Activated naive CD8-positive, alpha-beta T cell (primary cell): ENCODE data around the gene MTREX.

Experiments used
- H3K27ac Mint-ChIP-seq: one replicate; pipeline ENCODE4 v1.8.0; 2021; ENCODE audit warnings: mixed read lengths
- H3K27me3 Mint-ChIP-seq: one replicate; pipeline ENCODE4 v1.8.0; 2021; ENCODE audit warnings: mixed read lengths
- H3K36me3 Mint-ChIP-seq: one replicate; pipeline ENCODE4 v1.8.0; 2021; ENCODE audit warnings: mixed read lengths
- H3K4me1 Mint-ChIP-seq: one replicate; pipeline ENCODE4 v1.8.0; 2021; ENCODE audit warnings: low read depth, mixed read lengths
- H3K4me3 Mint-ChIP-seq: one replicate; pipeline ENCODE4 v1.8.0; 2021; ENCODE audit warnings: mild to moderate bottlenecking, mixed read lengths
- H3K9me3 Mint-ChIP-seq: one replicate; pipeline ENCODE4 v1.8.0; 2021; ENCODE audit warnings: low read depth, mixed read lengths

Gene MTREX

DNA sequence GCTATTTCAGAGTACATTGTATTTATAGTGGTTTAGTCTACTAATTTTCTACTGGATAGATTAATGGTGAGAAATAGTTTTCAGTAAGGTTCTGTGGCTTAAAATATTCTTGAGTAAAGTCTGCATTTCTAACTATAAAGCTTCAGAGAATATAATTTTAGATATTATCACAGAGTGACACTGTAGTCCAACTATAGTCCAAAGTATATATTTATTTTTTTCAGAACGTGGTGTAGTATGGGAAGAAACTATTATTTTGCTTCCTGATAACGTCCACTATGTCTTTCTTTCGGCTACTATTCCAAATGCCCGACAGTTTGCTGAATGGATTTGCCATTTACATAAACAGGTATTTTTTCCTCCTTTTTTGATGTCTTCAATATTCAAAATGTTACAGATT, 35.3 kb downstream of the MTREX start:
- H3K36me3 Mint-ChIP-seq, result peaks cover 11% of the 10 kb centered on the region
- H3K4me3 Mint-ChIP-seq, result no peak overlapping the region
- H3K4me1 Mint-ChIP-seq, result peaks cover 13% of the 10 kb centered on the region
- H3K27ac Mint-ChIP-seq, result peak overlapping the region; percentile 42
- H3K27me3 Mint-ChIP-seq, result no peaks in the 10 kb centered on the region
- H3K9me3 Mint-ChIP-seq, result no peaks in the 10 kb centered on the region

DNA sequence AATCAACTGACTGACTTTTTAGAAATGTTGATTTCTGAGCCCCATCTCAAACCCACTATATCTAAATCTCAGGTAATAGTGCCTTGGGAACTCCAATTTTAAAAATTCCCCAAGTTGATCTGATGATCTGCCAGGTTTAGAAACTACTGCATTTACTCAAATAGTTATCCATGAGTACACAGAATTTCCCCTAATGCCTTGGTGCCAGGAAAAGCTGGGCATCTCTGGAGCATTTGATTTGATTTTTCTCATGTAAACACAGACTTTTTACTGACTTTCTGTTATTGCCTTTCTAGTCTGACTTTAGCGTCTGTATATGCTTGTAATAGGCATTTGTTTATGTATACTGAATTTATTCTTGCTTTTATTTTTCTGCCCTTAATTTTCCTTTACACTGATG, 35.8 kb downstream of the MTREX start:
- H3K27me3 Mint-ChIP-seq, result no peaks in the 10 kb centered on the region
- peaks cover 8% of the 10 kb centered on the region for H3K4me1 Mint-ChIP-seq
- no peaks in the 10 kb centered on the region for H3K9me3 Mint-ChIP-seq
- peaks cover 12% of the 10 kb centered on the region for H3K36me3 Mint-ChIP-seq
- H3K27ac Mint-ChIP-seq, result no peak overlapping the region
- H3K4me3 Mint-ChIP-seq, result no peak overlapping the region

DNA sequence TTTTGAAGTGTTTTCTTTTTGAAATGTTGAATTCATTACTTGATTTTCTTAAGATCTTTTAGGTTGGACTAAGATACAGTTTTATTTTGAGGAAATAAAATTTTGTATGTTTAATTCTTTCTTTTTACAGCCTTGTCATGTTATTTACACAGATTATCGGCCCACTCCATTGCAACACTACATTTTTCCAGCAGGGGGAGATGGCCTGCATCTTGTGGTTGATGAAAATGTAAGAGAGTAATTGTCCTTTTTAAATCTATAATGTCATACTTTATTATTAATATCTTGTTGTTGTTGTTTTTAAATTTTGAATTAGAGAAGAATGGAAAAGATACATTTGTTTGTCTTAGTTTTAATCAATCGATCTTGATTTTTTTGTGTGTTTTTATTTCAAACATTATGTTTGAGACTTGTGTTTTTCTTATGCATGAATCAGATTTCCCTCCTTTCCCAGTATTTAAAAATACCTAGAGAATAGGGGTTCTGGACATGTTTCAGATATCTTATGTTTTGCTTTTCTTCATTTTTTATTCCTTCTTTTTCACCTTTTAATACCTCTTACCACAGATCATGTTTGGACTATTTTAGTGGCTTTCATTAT, 36.7 kb downstream of the MTREX start:
- H3K4me1 Mint-ChIP-seq, result no peaks in the 10 kb centered on the region
- H3K9me3 Mint-ChIP-seq, result no peaks in the 10 kb centered on the region
- no peaks in the 10 kb centered on the region for H3K27me3 Mint-ChIP-seq
- no peak overlapping the region for H3K4me3 Mint-ChIP-seq
- H3K27ac Mint-ChIP-seq, result peak overlapping the region; percentile 58
- peaks cover 12% of the 10 kb centered on the region for H3K36me3 Mint-ChIP-seq

DNA sequence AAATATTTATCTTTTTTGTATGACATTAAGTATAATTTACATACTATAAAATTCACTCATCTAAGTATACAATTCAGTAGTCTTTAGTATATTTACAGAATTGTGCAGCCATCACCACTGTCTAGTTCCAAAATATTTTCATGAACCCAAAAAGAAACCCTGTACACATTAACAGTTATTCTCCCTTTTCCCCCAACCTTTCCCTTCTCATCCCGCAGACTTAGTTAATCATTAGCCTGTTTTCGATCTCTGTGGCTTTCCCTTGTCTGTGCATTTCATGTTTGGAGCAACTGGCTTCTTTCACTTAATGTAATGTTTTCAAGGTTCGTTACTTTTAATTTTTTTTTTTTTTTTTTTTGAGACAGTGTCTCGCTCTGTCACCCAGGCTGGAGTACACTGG, 37.5 kb downstream of the MTREX start:
- no peak overlapping the region for H3K4me3 Mint-ChIP-seq
- peaks cover 15% of the 10 kb centered on the region for H3K36me3 Mint-ChIP-seq
- H3K27ac Mint-ChIP-seq, result no peak overlapping the region
- H3K9me3 Mint-ChIP-seq, result no peaks in the 10 kb centered on the region
- no peaks in the 10 kb centered on the region for H3K27me3 Mint-ChIP-seq
- no peaks in the 10 kb centered on the region for H3K4me1 Mint-ChIP-seq

DNA sequence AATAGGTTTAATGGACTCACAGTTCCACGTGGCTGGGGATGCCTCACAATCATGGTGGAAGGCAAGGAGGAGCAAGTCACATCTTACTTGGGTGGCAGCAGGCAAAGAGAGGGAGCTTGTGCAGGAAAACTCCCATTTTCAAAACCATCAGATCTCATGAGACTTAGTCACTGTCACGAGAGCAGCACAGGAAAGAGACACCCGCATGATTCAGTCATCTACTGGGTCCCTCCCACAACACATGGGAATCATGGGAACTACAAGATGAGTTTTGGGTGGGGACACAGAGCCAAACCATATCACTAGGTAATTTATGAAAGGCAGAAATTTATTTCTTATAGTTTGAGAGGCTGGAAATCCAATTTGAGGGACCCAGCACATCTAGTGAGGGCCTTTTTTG, 40.0 kb downstream of the MTREX start:
- Mint-ChIP-seq H3K27me3 (no peaks in the 10 kb centered on the region), H3K9me3 (no peaks in the 10 kb centered on the region), H3K27ac (peak overlapping the region; percentile 16), H3K4me3 (no peak overlapping the region), H3K36me3 (peaks cover 20% of the 10 kb centered on the region), H3K4me1 (no peaks in the 10 kb centered on the region)

DNA sequence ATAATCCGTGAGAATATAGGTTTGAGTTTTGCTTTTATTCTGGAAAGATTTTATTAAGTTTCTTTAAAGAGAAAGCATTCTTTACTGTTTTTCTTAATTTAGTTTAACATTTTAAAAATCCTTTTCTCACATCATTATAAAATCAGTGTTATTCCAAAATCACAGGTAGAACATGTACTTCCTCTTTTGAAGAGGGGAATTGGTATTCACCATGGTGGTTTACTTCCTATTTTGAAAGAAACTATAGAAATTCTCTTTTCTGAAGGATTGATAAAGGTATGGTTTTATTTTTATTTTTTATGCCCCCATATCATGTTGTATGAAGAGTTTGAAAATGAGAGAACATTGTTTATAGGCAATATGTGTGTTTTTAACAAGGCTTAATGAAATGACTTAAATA, 43.0 kb downstream of the MTREX start:
- Mint-ChIP-seq H3K36me3 (peaks cover 31% of the 10 kb centered on the region), H3K9me3 (no peaks in the 10 kb centered on the region), H3K4me1 (no peaks in the 10 kb centered on the region), H3K27ac (no peak overlapping the region), H3K4me3 (no peak overlapping the region), H3K27me3 (no peaks in the 10 kb centered on the region)

DNA sequence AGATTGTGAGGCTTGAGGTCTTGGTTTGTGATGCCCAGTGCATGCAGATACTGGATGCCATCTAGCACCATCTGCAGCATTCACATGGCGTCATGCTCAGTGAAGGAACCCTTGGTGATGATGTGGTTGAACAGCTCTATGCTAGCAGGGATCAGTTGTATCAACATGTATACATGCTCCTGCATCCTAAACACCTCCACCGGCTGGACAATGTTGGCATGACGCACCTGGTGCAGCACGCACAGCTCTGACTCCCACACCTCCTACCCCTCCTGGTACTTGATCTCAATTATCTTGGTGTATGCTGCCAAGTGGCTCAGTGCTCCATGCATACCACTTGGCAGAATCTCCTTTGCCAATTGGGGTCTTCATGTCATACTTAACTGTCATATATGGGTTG, 49.1 kb downstream of the MTREX start:
- peaks cover 38% of the 10 kb centered on the region for H3K36me3 Mint-ChIP-seq
- H3K27ac Mint-ChIP-seq, result no peak overlapping the region
- no peak overlapping the region for H3K4me3 Mint-ChIP-seq
- H3K9me3 Mint-ChIP-seq, result no peaks in the 10 kb centered on the region
- H3K27me3 Mint-ChIP-seq, result no peaks in the 10 kb centered on the region
- no peaks in the 10 kb centered on the region for H3K4me1 Mint-ChIP-seq

DNA sequence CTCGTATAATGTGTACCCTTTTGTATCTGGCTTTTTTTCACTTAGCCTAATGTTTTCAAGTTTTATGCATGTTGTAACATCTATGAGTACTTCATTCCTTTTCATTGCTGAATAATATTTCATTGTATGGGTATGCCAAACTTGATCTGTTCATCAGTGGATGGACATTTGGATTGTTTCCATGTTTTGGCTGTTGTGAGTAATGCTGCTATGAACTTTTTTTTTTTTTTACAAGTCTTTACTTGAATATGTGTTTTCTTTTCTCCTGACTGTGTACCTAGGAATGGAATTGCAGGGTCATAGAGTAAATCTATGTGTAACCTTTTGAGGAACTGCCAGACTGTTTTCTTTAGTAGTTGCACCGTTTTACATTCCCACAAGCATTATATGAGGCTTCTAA, 52.4 kb downstream of the MTREX start:
- Mint-ChIP-seq H3K27me3 (no peaks in the 10 kb centered on the region), H3K36me3 (peaks cover 30% of the 10 kb centered on the region), H3K9me3 (no peaks in the 10 kb centered on the region), H3K27ac (peak overlapping the region; percentile 30), H3K4me3 (no peak overlapping the region), H3K4me1 (peaks cover 7% of the 10 kb centered on the region)

DNA sequence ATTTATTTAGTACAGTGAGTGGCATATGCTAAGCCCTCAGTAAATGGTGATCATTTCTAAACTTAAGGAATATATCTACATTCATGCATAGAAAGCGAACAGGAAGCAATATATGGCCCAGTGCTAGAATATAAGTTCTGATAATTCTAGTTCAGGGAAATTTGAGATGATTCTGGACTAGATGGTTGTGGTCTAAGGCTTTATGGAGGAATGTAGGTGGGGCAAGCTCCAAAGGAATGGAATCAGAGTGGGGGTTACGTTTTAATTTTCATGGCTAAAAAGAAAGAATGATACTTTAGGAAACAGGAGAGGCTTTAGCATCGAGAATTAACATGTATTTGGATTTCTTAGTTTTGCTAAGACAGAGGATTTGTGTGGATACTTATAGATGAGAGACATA, 56.1 kb downstream of the MTREX start:
- Mint-ChIP-seq H3K9me3 (no peaks in the 10 kb centered on the region), H3K27me3 (no peaks in the 10 kb centered on the region), H3K36me3 (peaks cover 26% of the 10 kb centered on the region), H3K27ac (peak overlapping the region; percentile 8), H3K4me1 (peaks cover 7% of the 10 kb centered on the region), H3K4me3 (no peak overlapping the region)

DNA sequence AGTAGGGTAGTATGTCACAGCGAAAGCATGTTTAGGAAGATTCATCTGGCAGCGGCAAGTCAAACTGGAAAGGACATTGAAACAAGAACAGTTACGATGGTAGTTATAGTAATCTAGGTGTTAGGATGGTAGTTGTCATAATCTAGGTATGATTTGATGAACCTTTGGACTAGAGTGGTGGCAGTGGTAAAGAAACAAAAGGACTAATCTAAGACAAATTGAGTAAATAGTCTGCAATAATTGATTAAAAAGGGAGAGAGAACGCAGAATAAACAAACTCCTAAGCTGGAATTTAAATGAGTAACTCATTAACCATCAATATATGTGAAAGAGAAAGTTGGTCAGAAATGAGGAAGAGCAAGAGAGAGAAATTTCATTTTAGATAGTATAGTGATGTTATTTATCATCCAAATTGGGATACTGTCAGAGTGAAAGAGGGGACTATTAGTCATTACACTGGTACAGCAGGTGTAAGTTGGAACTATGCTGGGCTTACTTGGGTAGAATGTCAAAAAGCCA, 56.8 kb downstream of the MTREX start:
- Mint-ChIP-seq H3K9me3 (no peaks in the 10 kb centered on the region), H3K27me3 (no peaks in the 10 kb centered on the region), H3K4me3 (no peak overlapping the region), H3K4me1 (peaks cover 7% of the 10 kb centered on the region), H3K27ac (peak overlapping the region; percentile 55), H3K36me3 (peaks cover 25% of the 10 kb centered on the region)

DNA sequence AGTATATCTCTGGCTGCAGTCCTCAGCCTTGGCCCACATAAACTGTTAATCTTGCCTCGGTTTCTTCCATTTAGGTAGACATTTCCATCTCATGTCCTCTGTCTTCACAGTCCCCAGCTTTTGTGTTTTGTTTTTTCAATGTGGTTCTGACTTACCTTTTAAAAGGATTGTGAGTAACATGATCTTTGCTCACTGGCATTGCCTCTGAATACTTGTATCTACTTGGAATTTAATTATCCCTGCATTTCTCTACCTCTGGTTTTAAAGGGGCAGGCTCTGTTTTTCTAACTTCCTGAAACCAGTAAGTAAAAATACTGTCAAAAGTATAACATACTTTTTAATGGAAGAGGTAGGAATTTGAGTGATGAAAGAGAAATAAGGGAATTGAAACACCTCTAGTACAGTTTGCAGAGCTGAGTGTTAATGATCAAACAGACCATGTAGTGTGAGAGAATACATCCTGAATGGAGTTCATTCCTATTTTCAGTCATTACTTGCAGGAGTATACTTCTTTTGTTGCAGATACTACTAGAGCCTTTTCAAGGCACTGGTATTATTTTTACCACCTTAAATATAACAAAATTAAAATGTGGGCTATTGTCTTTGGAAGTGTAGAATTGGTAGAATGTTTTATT, 62.6 kb downstream of the MTREX start:
- peaks cover 40% of the 10 kb centered on the region for H3K36me3 Mint-ChIP-seq
- no peaks in the 10 kb centered on the region for H3K27me3 Mint-ChIP-seq
- no peaks in the 10 kb centered on the region for H3K4me1 Mint-ChIP-seq
- no peak overlapping the region for H3K4me3 Mint-ChIP-seq
- H3K27ac Mint-ChIP-seq, result no peak overlapping the region
- peaks cover 8% of the 10 kb centered on the region for H3K9me3 Mint-ChIP-seq

DNA sequence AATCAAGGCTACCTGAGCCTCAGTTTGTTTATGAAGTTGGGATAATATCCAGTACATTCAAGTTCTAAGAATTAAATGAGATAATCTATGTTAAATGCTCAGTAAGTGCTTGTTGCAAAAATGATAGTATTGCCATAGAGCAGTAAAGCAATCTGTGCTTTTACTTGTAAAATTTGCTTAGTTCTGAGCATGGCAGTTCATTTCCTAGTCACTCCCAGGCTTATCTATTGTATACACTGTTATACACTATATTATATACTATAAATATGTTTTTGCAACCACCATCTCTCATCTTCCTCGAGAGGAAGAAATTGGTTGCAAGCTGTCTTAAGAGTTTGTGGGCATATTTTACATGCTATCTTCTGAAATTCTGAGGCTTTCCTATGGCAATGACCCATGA, 63.4 kb downstream of the MTREX start:
- H3K27me3 Mint-ChIP-seq, result no peaks in the 10 kb centered on the region
- no peak overlapping the region for H3K4me3 Mint-ChIP-seq
- no peak overlapping the region for H3K27ac Mint-ChIP-seq
- peaks cover 44% of the 10 kb centered on the region for H3K36me3 Mint-ChIP-seq
- peaks cover 8% of the 10 kb centered on the region for H3K9me3 Mint-ChIP-seq
- no peaks in the 10 kb centered on the region for H3K4me1 Mint-ChIP-seq

DNA sequence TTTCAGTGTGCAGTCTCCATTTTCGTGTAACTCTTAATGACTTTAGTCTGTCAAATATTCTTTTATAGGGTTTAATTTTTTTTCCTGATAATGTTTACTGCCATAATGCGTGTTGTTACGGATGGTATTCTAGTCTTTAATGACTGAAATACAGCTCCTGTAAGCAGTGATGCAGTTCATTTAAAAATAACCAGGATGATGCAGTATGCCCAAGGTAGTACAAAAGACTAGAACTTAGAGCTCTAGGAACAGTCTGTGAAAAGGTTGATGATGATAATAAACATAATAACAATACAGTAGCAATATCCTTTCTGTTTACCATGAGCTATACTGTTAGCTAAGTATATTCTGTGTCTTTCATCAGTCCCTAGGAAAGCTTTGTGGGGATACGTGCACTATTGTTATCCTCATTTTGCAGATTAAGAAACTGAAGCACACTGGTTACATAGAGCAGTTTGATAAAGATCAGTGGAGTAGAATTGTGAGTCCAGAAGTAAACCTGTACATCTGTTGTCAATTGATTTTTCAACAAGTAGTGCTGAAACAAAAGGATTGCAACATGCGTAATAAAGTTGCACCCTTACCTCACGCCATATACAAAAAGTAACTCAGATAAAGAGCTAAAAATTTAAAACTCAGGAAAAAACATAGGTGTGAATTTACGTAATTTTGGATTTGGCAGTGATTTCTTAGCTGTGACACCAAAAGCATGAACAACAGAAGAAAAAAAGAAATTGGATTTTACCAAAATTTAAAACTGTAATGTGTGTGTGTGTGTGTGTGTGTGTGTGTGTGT, 64.5 kb downstream of the MTREX start:
- no peaks in the 10 kb centered on the region for H3K4me1 Mint-ChIP-seq
- peaks cover 41% of the 10 kb centered on the region for H3K36me3 Mint-ChIP-seq
- no peak overlapping the region for H3K27ac Mint-ChIP-seq
- H3K4me3 Mint-ChIP-seq, result no peak overlapping the region
- H3K9me3 Mint-ChIP-seq, result peaks cover 8% of the 10 kb centered on the region
- no peaks in the 10 kb centered on the region for H3K27me3 Mint-ChIP-seq

DNA sequence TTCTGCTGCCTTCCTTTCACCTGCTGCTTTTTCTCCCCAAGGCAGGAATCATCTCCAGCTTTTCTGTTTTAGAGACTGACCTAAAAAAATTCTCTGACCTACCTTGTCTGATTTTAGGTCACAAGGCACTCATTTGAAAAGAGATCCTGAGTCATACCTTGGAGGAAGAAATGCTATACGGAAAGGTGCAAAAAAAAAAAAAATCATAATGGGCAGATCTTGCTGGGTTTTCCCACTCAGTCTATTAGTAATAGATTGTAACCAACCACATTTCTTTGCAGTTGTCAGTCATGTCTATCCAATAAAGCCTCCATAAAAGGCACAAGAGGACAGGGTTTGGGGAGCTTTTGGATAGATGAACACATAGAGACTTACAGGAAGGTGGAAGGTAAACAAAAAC, 70.0 kb downstream of the MTREX start:
- H3K27ac Mint-ChIP-seq, result peak overlapping the region; percentile 61
- H3K4me1 Mint-ChIP-seq, result peaks cover 5% of the 10 kb centered on the region
- no peak overlapping the region for H3K4me3 Mint-ChIP-seq
- H3K9me3 Mint-ChIP-seq, result peaks cover 7% of the 10 kb centered on the region
- H3K27me3 Mint-ChIP-seq, result no peaks in the 10 kb centered on the region
- H3K36me3 Mint-ChIP-seq, result peaks cover 44% of the 10 kb centered on the region

DNA sequence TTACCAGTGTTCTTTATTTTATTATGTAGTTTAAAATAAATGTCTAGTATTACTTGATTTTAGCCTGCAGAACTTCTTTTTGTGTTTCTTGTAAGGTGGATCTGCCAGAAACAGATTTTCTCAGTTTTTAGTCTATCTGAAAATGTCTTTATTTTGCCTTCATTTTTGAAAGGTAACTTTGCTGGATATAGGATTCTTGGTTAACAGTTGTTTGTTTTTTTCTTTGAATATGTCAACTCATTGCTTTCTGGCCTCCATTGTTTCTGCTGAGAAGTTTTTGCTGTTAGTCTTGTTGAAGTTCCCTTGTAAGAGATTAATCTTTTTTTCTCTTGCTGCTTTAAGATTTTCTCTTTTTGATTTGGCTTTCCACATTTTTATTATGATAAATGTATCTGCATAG, 75.5 kb downstream of the MTREX start:
- Mint-ChIP-seq H3K9me3 (peaks cover 7% of the 10 kb centered on the region), H3K4me3 (no peak overlapping the region), H3K27me3 (no peaks in the 10 kb centered on the region), H3K27ac (no peak overlapping the region), H3K4me1 (peaks cover 16% of the 10 kb centered on the region), H3K36me3 (peaks cover 54% of the 10 kb centered on the region)
